GM23338 (cell line): ENCODE results near the gene RRP1. TPM values are rescaled to one million over a fixed set of nuclear protein-coding genes. Genes with fewer than 3 reads are reported as not detected.

Source experiments
- ATAC-seq: fragments of 200-7000 bp; cut with Tn5 transposase; 3 replicates; pipeline ENCODE4 v1.9.1; 2020
- DNase-seq: peaks from one replicate; pipeline ENCODE4 v3.0.0-alpha.2; 2015; ENCODE audit warnings: low spot score
- H2AFZ ChIP-seq: fragments of 200-600 bp; sonication (generic); 2 replicates; pipeline ENCODE4 v1.8.0; 2016; ENCODE audit warnings: antibody characterized with exemption, mild to moderate bottlenecking, moderate library complexity
- H3F3A ChIP-seq: fragments of 200-600 bp; sonication (generic); replicated peaks from 2 replicates; pipeline ENCODE4 v1.8.0; 2017; ENCODE audit warnings: antibody characterized with exemption, mixed run types, low read depth
- H3K27ac ChIP-seq: fragments of 200-600 bp; sonication (generic); 2 replicates; pipeline ENCODE4 v1.6.1; 2016; ENCODE audit warnings: low read depth
- H3K27me3 ChIP-seq: fragments of 200-600 bp; sonication (generic); 2 replicates; pipeline ENCODE4 v1.8.0; 2016; ENCODE audit warnings: mild to moderate bottlenecking, mixed run types, moderate library complexity; ENCODE audit not compliant: insufficient read depth
- H3K36me3 ChIP-seq: fragments of 200-600 bp; sonication (generic); 2 replicates; pipeline ENCODE4 v1.8.0; 2016; ENCODE audit warnings: mild to moderate bottlenecking; ENCODE audit not compliant: insufficient read depth
- H3K4me1 ChIP-seq: fragments of 200-600 bp; sonication (generic); 2 replicates; pipeline ENCODE4 v1.8.0; 2016; ENCODE audit warnings: mild to moderate bottlenecking, moderate library complexity; ENCODE audit not compliant: insufficient read depth
- H3K4me2 ChIP-seq: fragments of 200-600 bp; sonication (generic); 2 replicates; pipeline ENCODE4 v1.7.1; 2017; ENCODE audit warnings: mixed run types
- H3K4me3 ChIP-seq: fragments of 200-600 bp; sonication (generic); 2 replicates; pipeline ENCODE4 v1.6.1; 2016; ENCODE audit warnings: mixed run types
- H3K79me2 ChIP-seq: fragments of 200-600 bp; sonication (generic); replicated peaks from 2 replicates; pipeline ENCODE4 v1.8.0; 2017; ENCODE audit warnings: mild to moderate bottlenecking; ENCODE audit not compliant: insufficient read depth
- H3K9me2 ChIP-seq: fragments of 200-600 bp; sonication (generic); 2 replicates; pipeline ENCODE4 v1.8.0; 2017; ENCODE audit not compliant: insufficient read depth
- H4K20me1 ChIP-seq: fragments of 200-600 bp; sonication (generic); replicated peaks from 2 replicates; pipeline ENCODE4 v1.8.0; 2017; ENCODE audit warnings: mild to moderate bottlenecking; ENCODE audit not compliant: insufficient read depth
- H3K27ac Mint-ChIP-seq: 2 replicates; pipeline ENCODE4 v1.8.0; 2020; ENCODE audit warnings: inconsistent platforms, mild to moderate bottlenecking, moderate library complexity, mixed read lengths
- H3K27me3 Mint-ChIP-seq: 3 replicates; pipeline ENCODE4 v1.8.0; 2022; ENCODE audit warnings: low read depth, mild to moderate bottlenecking, moderate library complexity, mixed read lengths, inconsistent platforms; ENCODE audit not compliant: insufficient read depth, poor library complexity
- H3K36me3 Mint-ChIP-seq: 3 replicates; pipeline ENCODE4 v1.8.0; 2021; ENCODE audit warnings: low read depth, mild to moderate bottlenecking, inconsistent platforms, moderate library complexity, mixed read lengths
- H3K4me1 Mint-ChIP-seq: 3 replicates; pipeline ENCODE4 v1.8.0; 2020; ENCODE audit warnings: mild to moderate bottlenecking, inconsistent platforms, mixed read lengths
- H3K4me3 Mint-ChIP-seq: 3 replicates; pipeline ENCODE4 v1.8.0; 2021; ENCODE audit warnings: moderate library complexity, mild to moderate bottlenecking, inconsistent platforms, mixed read lengths
- H3K9me3 Mint-ChIP-seq: 3 replicates; pipeline ENCODE4 v1.8.0; 2020; ENCODE audit warnings: moderate library complexity, mild to moderate bottlenecking, inconsistent platforms, mixed read lengths
- CREB1 ChIP-seq: fragments of 250-450 bp; sonication (Bioruptor Pico); IDR thresholded peaks from 2 replicates; pipeline ENCODE4 v1.5.0; 2020; ENCODE audit warnings: low read depth, mild to moderate bottlenecking, moderate library complexity
- EZH2 ChIP-seq: fragments of 200-600 bp; sonication (generic); IDR thresholded peaks from one replicate; pipeline ENCODE4 v1.8.0; 2017; ENCODE audit warnings: antibody characterized with exemption, mild to moderate bottlenecking, low read depth; ENCODE audit not compliant: unreplicated experiment
- EZH2phosphoT487 ChIP-seq: fragments of 200-600 bp; sonication (generic); IDR thresholded peaks from one replicate; pipeline ENCODE4 v1.8.1; 2018; ENCODE audit warnings: antibody characterized with exemption; ENCODE audit not compliant: unreplicated experiment
- JUNB ChIP-seq: IDR thresholded peaks from one replicate; pipeline ENCODE4 v1.6.1; 2016; ENCODE audit warnings: antibody characterized with exemption; ENCODE audit not compliant: unreplicated experiment
- POLR2AphosphoS5 ChIP-seq: IDR thresholded peaks from 2 replicates; pipeline ENCODE4 v1.6.1; 2016; ENCODE audit warnings: antibody characterized with exemption, low read depth
- STAT1 ChIP-seq: IDR thresholded peaks from one replicate; pipeline ENCODE4 v1.6.1; 2016; ENCODE audit warnings: antibody characterized with exemption; ENCODE audit not compliant: unreplicated experiment
- ZNF114 ChIP-seq: fragments of 250-450 bp; sonication (Bioruptor Pico); IDR thresholded peaks from 2 replicates; pipeline ENCODE4 v1.5.0; 2020; ENCODE audit warnings: mild to moderate bottlenecking, moderate library complexity
- ZNF331 ChIP-seq: fragments of 250-450 bp; sonication (Bioruptor Pico); IDR thresholded peaks from 2 replicates; pipeline ENCODE4 v1.5.0; 2020; ENCODE audit warnings: low read depth, mild to moderate bottlenecking, moderate library complexity
- polyA plus RNA-seq: library from polyadenylated mRNA; unstranded; fragments of >200 nt; fragmentation: Nextera tagmentation; extraction: Ambion mirVana; gene quantifications from 2 replicates; pipeline ENCODE4 v1.2.1, GENCODE V29; 2016
- total RNA-seq: library from RNA; depleted of rRNA; stranded (reverse); fragments of >200 nt; shearing (Covaris generic); gene quantifications from 2 replicates; pipeline ENCODE4 v1.2.3, GENCODE V29; 2014
- TF ChIP-seq, protein P1 (sequence below): IDR thresholded peaks from one replicate; pipeline ENCODE4 v1.6.1; 2018; ENCODE audit warnings: antibody characterized with exemption; ENCODE audit not compliant: unreplicated experiment
- TF ChIP-seq, protein P2 (sequence below): IDR thresholded peaks from 2 replicates; pipeline ENCODE4 v1.6.1; 2016; ENCODE audit warnings: antibody characterized with exemption

Gene RRP1
- total and polyA plus RNA-seq, 2 experiments from 2014 or later = 36.5 to 63.5 TPM

DNA sequence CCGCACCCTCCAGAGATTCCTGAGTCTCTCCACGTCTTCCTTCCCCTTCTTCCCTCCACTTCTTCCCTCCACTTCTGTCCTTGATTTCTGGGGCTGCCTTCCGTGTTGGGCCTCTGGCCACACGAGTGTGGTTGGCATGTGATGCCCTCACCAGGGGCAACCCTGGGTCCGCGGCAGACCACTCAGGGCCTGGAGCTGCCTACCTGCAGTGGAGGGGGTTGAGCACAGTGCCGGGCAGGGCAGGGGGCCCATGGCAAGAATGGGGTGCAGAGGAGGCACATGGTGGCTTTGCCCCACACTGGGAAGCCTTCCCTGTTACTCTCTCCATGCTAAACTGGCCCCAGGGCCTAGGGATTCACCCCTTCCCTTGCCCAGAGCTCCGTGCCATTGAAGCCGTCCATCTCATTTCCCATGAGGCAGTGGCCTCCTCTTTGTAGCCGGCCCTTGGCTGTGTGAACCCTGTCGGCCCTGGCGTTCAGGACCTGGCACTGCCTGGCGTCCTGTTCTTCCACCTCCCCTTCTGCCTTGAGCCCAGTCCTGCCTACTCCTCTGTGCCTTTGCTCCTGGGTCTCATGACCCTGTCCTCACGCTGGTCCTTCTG, 13.4 kb downstream of the RRP1 start:
- H2AFZ ChIP-seq = no peak overlapping the region
- H3K36me3 ChIP-seq = peaks cover 8% of the 10 kb centered on the region; the same call in 1 of the 2 replicates
- no peak overlapping the region for H3K4me2 ChIP-seq
- Mint-ChIP-seq H3K9me3 (no peaks in the 10 kb centered on the region), H3K4me3 (no peak overlapping the region), H3K27ac (no peak overlapping the region), H3K27me3 (peaks cover 16% of the 10 kb centered on the region), H3K4me1 (no peaks in the 10 kb centered on the region), H3K36me3 (peaks cover 67% of the 10 kb centered on the region)
- no peak overlapping the region for H3K27ac ChIP-seq
- 0 out of 2 replicates have a peak, but pooled peaks cover 3% of the 10 kb centered on the region for H3F3A ChIP-seq
- no peaks in the 10 kb centered on the region for H3K4me1 ChIP-seq
- H3K4me3 ChIP-seq = no peak overlapping the region
- ATAC-seq (no peak), DNase-seq (no peak)
- H3K79me2 ChIP-seq = no peaks in the 10 kb centered on the region
- H3K27me3 ChIP-seq = no peaks in the 10 kb centered on the region
- no peaks in the 10 kb centered on the region for H3K9me2 ChIP-seq
- TF ChIP-seq POLR2AphosphoS5 = 0 out of 2 replicates have a peak, but pooled peaks have one; percentile 6
- no peak for TF ChIP-seq EZH2phosphoT487
- H4K20me1 ChIP-seq = no peaks in the 10 kb centered on the region; the same call in 1 of the 2 replicates

DNA sequence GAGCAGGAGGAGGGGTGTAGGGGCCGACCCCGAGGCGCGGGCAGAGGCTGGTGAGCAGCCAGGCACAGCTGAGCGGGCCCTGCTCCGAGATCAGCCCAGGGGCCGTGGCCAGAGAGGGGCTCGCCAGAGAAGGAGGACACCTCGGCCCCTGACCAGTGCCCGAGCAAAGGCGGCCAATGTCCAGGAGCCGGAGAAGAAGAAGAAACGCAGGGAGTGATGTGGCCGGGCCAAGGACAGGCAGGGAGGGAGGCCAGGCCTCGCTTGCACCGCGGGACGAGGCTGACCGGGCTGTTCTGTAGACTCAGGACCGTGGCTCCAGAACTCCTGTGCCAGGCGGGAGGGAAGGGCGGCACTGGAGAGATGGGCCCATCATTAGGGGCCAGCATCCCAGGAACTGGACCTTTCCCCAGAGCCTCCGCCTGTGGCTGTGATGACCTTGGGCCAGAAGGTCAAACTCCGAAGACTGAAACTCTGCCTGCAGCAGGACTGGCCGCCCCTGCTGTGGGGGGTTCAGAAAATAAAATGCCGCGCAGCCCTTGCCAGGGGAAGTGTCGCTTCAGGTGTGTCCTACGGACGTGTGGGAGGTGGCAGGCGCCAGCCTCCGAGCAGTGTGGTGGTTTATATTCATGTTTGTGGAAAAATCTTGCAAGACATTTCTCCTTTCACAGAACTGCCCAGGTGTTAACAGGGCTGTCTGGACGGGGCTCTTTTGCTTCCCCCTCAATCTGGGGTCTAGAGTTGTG, 14.4 kb downstream of the RRP1 start:
- Histone ChIP-seq H3K4me3 (no peak overlapping the region), H3K27me3 (no peaks in the 10 kb centered on the region), H3F3A (0 out of 2 replicates have a peak, but pooled peaks cover 3% of the 10 kb centered on the region), H4K20me1 (no peaks in the 10 kb centered on the region; the same call in 1 of the 2 replicates), H3K79me2 (no peaks in the 10 kb centered on the region), H3K27ac (no peak overlapping the region), H3K4me1 (no peaks in the 10 kb centered on the region), H3K4me2 (no peak overlapping the region), H3K36me3 (peaks cover 6% of the 10 kb centered on the region; the same call in 1 of the 2 replicates), H2AFZ (no peak overlapping the region), H3K9me2 (no peaks in the 10 kb centered on the region)
- Mint-ChIP-seq H3K4me3 (no peak overlapping the region), H3K4me1 (no peaks in the 10 kb centered on the region), H3K27ac (0 out of 2 replicates have a peak overlapping the region, but pooled peaks have one; percentile 31), H3K36me3 (peaks cover 58% of the 10 kb centered on the region), H3K27me3 (peaks cover 16% of the 10 kb centered on the region), H3K9me3 (no peaks in the 10 kb centered on the region)
- ATAC-seq = no peak
- DNase-seq = no peak
- TF ChIP-seq ZNF331 = no peak
- TF ChIP-seq STAT1 = no peak
- no peak for TF ChIP-seq JUNB
- no peak for TF ChIP-seq EZH2phosphoT487
- TF ChIP-seq EZH2 = no peak
- TF ChIP-seq ZNF114 = no peak

DNA sequence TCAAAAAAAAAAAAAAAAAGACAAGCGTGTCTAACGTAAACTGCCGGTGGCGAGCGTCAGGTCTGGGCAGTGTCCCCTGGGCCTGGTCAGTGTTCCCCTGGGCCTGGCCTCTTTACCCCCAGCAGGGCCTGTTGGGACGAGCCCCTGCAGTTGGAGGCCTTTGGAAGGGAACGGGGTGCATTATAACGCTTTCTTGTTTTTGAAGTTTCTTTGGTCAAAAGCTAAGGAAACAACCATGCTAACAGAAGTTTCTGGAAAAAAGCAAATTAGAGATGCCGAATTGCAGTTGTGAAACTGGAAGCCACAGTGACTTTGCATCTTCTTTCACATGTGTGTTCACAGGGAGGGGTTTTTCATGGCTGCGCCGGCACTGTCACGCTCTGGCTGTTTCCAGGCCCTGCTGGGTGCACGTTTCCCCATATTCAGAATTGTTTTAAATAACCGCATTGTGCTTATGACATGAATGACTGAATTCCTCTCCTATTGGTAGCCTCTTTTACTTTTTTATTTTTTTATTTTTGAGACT, 16.0 kb downstream of the RRP1 start:
- no peak overlapping the region for H3K4me3 Mint-ChIP-seq
- Histone ChIP-seq H3K4me2 (no peak overlapping the region), H2AFZ (no peak overlapping the region), H3K27ac (peak overlapping the region; percentile 79; the same call in 1 of the 2 replicates), H3K79me2 (no peaks in the 10 kb centered on the region), H3K4me3 (no peak overlapping the region), H3F3A (0 out of 2 replicates have a peak, but pooled peaks cover 3% of the 10 kb centered on the region), H3K9me2 (no peaks in the 10 kb centered on the region), H3K27me3 (no peaks in the 10 kb centered on the region), H4K20me1 (no peaks in the 10 kb centered on the region; the same call in 1 of the 2 replicates), H3K4me1 (no peaks in the 10 kb centered on the region), H3K36me3 (peaks cover 6% of the 10 kb centered on the region; the same call in 1 of the 2 replicates)
- no peaks in the 10 kb centered on the region; the same call in 2 of the 3 replicates for H3K4me1 Mint-ChIP-seq
- ATAC-seq (no peak), DNase-seq (no peak)
- no peaks in the 10 kb centered on the region for H3K9me3 Mint-ChIP-seq
- peaks cover 45% of the 10 kb centered on the region for H3K36me3 Mint-ChIP-seq
- H3K27ac Mint-ChIP-seq = no peak overlapping the region; the same call in 1 of the 2 replicates
- H3K27me3 Mint-ChIP-seq = peaks cover 15% of the 10 kb centered on the region
- TF ChIP-seq, protein P1, sequence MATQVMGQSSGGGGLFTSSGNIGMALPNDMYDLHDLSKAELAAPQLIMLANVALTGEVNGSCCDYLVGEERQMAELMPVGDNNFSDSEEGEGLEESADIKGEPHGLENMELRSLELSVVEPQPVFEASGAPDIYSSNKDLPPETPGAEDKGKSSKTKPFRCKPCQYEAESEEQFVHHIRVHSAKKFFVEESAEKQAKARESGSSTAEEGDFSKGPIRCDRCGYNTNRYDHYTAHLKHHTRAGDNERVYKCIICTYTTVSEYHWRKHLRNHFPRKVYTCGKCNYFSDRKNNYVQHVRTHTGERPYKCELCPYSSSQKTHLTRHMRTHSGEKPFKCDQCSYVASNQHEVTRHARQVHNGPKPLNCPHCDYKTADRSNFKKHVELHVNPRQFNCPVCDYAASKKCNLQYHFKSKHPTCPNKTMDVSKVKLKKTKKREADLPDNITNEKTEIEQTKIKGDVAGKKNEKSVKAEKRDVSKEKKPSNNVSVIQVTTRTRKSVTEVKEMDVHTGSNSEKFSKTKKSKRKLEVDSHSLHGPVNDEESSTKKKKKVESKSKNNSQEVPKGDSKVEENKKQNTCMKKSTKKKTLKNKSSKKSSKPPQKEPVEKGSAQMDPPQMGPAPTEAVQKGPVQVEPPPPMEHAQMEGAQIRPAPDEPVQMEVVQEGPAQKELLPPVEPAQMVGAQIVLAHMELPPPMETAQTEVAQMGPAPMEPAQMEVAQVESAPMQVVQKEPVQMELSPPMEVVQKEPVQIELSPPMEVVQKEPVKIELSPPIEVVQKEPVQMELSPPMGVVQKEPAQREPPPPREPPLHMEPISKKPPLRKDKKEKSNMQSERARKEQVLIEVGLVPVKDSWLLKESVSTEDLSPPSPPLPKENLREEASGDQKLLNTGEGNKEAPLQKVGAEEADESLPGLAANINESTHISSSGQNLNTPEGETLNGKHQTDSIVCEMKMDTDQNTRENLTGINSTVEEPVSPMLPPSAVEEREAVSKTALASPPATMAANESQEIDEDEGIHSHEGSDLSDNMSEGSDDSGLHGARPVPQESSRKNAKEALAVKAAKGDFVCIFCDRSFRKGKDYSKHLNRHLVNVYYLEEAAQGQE = no peak
- TF ChIP-seq CREB1 (CRISPR knock-in tag) = no peak
- TF ChIP-seq JUNB = no peak
- no peak for TF ChIP-seq ZNF331
- TF ChIP-seq, protein P2, sequence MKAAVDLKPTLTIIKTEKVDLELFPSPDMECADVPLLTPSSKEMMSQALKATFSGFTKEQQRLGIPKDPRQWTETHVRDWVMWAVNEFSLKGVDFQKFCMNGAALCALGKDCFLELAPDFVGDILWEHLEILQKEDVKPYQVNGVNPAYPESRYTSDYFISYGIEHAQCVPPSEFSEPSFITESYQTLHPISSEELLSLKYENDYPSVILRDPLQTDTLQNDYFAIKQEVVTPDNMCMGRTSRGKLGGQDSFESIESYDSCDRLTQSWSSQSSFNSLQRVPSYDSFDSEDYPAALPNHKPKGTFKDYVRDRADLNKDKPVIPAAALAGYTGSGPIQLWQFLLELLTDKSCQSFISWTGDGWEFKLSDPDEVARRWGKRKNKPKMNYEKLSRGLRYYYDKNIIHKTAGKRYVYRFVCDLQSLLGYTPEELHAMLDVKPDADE = no peak
- no peak for TF ChIP-seq EZH2phosphoT487
